DND-41 (cell line): ENCODE measurements around the gene ARHGEF7.

Experiments
- ATAC-seq: fragments of 200-7000 bp; cut with Tn5 transposase; 3 replicates; pipeline ENCODE4 v1.9.1; 2021; ENCODE audit warnings: low read depth; ENCODE audit not compliant: insufficient read depth
- DNase-seq: peaks from one replicate; pipeline ENCODE4 v3.0.0-alpha.2; 2020
- H2AFZ ChIP-seq: 2 replicates; pipeline ENCODE4 v1.6.0; 2012; ENCODE audit warnings: low read depth, low read length
- H3K27ac ChIP-seq: 2 replicates; pipeline ENCODE4 v1.5.1; 2012; ENCODE audit warnings: low read length, inconsistent platforms
- H3K27me3 ChIP-seq: fragments of 200-600 bp; sonication (generic); 2 replicates; pipeline ENCODE4 v1.6.0; 2012; ENCODE audit warnings: low read length, mild to moderate bottlenecking, inconsistent platforms; ENCODE audit not compliant: insufficient read depth, poor library complexity
- H3K36me3 ChIP-seq: 2 replicates; pipeline ENCODE4 v1.5.1; 2012; ENCODE audit warnings: low read length, inconsistent platforms; ENCODE audit not compliant: insufficient read depth
- H3K4me1 ChIP-seq: 2 replicates; pipeline ENCODE4 v1.5.1; 2012; ENCODE audit warnings: mild to moderate bottlenecking, low read length; ENCODE audit not compliant: insufficient read depth
- H3K4me2 ChIP-seq: 2 replicates; pipeline ENCODE4 v1.6.0; 2012; ENCODE audit warnings: mild to moderate bottlenecking, moderate library complexity, low read length, inconsistent platforms; ENCODE audit not compliant: insufficient read depth
- H3K4me3 ChIP-seq, 2 experiments: fragments of 200-600 bp in 1 of 2; shearing (Covaris generic) in 1 of 2; 2 replicates each; pipeline ENCODE4 v1.5.1; 2012 to 2016; ENCODE audit warnings: inconsistent platforms in 2 of 2, low read length in 2 of 2, mild to moderate bottlenecking in 2 of 2, low read depth in 1 of 2, moderate library complexity in 1 of 2
- H3K79me2 ChIP-seq: 2 replicates; pipeline ENCODE4 v1.6.0; 2012; ENCODE audit warnings: low read length, inconsistent platforms; ENCODE audit not compliant: insufficient read depth
- H3K9ac ChIP-seq: 2 replicates; pipeline ENCODE4 v1.6.0; 2012; ENCODE audit warnings: low read depth, mild to moderate bottlenecking, inconsistent platforms, low read length, moderate library complexity
- H3K9me3 ChIP-seq: 2 replicates; pipeline ENCODE4 v1.5.1; 2012; ENCODE audit warnings: low read length, moderate library complexity, mild to moderate bottlenecking, inconsistent platforms; ENCODE audit not compliant: insufficient read depth, severe bottlenecking
- H4K20me1 ChIP-seq: 2 replicates; pipeline ENCODE4 v1.6.0; 2012; ENCODE audit warnings: low read length; ENCODE audit not compliant: insufficient read depth
- EZH2 ChIP-seq: IDR thresholded peaks from 3 replicates; pipeline ENCODE4 v1.6.1; 2012; ENCODE audit warnings: borderline replicate concordance, low read depth, mild to moderate bottlenecking, moderate library complexity, low read length, inconsistent platforms; ENCODE audit not compliant: severe bottlenecking
- TF ChIP-seq, protein P1 (sequence below): IDR thresholded peaks from 2 replicates; pipeline ENCODE4 v1.5.1; 2012; ENCODE audit warnings: borderline replicate concordance, low read length, moderate library complexity, mild to moderate bottlenecking; ENCODE audit not compliant: poor library complexity, severe bottlenecking; ENCODE audit errors: extremely low read depth

The ARHGEF7 gene

DNA sequence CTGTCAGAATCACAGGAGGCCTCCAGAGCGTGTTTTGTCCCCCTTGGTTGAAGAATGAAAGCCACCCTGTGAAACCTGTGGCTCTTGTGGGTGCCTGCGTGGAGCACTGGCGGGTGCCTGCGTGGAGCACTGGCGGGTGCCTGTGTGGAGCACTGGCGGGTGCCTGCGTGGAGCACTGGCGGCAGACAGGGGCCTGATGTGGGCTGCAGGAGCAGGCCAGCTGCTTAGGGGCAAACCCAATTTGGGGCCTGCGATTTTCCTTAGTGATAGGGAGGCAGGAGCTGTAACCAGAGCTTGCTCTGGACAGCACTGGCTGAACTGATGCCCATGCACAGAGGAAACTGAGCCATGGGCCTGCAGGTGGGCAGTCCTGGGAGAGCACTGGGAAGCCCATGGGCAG, 24.3 kb downstream of the ARHGEF7 start:
- H3K4me2 ChIP-seq = no peak overlapping the region
- no peak overlapping the region for H3K27ac ChIP-seq
- ATAC-seq (no peak), DNase-seq (no peak)
- H3K4me3 ChIP-seq = no peak overlapping the region
- no peak overlapping the region for H3K9ac ChIP-seq
- peaks cover 5% of the 10 kb centered on the region for H3K27me3 ChIP-seq
- no peaks in the 10 kb centered on the region for H3K4me1 ChIP-seq
- no peaks in the 10 kb centered on the region for H3K9me3 ChIP-seq
- no peak for TF ChIP-seq EZH2
- TF ChIP-seq, protein P1, sequence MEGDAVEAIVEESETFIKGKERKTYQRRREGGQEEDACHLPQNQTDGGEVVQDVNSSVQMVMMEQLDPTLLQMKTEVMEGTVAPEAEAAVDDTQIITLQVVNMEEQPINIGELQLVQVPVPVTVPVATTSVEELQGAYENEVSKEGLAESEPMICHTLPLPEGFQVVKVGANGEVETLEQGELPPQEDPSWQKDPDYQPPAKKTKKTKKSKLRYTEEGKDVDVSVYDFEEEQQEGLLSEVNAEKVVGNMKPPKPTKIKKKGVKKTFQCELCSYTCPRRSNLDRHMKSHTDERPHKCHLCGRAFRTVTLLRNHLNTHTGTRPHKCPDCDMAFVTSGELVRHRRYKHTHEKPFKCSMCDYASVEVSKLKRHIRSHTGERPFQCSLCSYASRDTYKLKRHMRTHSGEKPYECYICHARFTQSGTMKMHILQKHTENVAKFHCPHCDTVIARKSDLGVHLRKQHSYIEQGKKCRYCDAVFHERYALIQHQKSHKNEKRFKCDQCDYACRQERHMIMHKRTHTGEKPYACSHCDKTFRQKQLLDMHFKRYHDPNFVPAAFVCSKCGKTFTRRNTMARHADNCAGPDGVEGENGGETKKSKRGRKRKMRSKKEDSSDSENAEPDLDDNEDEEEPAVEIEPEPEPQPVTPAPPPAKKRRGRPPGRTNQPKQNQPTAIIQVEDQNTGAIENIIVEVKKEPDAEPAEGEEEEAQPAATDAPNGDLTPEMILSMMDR = no peak
- no peaks in the 10 kb centered on the region for H4K20me1 ChIP-seq
- no peaks in the 10 kb centered on the region for H3K36me3 ChIP-seq
- no peak overlapping the region for H2AFZ ChIP-seq
- H3K79me2 ChIP-seq = no peaks in the 10 kb centered on the region

DNA sequence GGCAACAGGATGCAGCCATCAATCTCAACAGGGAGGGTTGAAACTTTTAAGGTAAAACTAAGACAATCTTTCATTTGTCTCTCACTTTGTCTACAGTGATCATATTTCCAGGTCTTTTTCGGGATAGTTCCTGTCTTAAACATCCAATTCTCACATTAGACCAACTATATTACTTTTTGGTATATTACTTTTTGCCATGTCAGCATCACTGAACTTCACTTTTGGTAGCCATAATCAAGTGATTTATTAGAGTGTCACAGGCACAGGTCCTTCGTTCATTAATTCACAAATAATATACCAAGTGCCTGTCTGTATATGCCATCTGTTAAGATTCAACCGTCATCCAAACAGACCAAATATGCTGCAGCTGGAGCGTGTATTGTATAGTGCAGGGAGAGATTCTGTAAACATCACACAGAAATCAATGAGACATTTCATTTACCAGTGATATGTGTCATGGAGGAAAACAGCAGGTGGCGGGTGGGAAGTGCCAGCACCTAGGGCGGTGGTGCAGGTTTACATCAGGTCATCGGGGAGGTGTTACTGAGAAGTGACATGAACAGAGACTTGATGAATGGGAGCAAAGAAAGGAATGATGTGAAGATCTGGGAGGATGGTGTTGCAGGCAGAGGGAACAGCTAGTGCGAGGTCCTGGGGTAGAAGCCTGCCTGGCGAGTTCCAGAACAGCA, 24.9 kb downstream of the ARHGEF7 start:
- no peak overlapping the region for H3K9ac ChIP-seq
- no peak overlapping the region for H3K4me3 ChIP-seq
- no peak for TF ChIP-seq EZH2
- TF ChIP-seq, protein P1 = no peak
- no peaks in the 10 kb centered on the region for H3K79me2 ChIP-seq
- no peaks in the 10 kb centered on the region for H3K4me1 ChIP-seq
- ATAC-seq (no peak), DNase-seq (no peak)
- no peak overlapping the region for H3K4me2 ChIP-seq
- no peaks in the 10 kb centered on the region for H3K9me3 ChIP-seq
- H3K27me3 ChIP-seq = peaks cover 5% of the 10 kb centered on the region
- no peaks in the 10 kb centered on the region for H4K20me1 ChIP-seq
- H3K27ac ChIP-seq = no peak overlapping the region
- H2AFZ ChIP-seq = no peak overlapping the region
- H3K36me3 ChIP-seq = no peaks in the 10 kb centered on the region

DNA sequence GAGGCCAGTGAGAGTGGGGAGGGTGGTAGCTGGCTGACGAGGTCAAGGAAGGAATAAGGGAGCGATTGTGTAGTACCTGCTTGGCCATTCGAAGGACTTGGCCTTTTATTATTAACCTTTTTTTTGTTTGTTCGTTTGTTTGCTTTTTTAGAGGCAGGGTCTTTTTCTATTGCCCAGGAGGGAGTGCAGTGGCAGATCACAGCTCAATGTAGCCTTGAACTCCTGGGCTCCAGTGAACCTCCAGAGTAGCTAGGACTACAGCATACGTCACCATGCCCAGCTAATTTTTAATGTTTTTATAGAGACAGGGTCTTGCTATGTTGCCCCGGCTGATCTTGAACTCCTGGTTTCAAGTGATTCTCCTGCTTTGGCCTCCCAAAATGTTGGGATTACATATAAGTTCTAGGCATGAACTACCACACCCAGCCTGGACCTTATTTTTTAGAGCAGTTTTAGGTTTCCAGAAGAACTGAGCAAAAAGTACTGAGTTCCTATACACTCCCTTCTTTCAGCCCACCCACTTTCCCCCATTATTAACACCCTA, 25.5 kb downstream of the ARHGEF7 start:
- H3K36me3 ChIP-seq = no peaks in the 10 kb centered on the region
- ATAC-seq (no peak), DNase-seq (no peak)
- H3K27me3 ChIP-seq = peaks cover 5% of the 10 kb centered on the region
- no peaks in the 10 kb centered on the region for H3K9me3 ChIP-seq
- no peak overlapping the region for H3K4me3 ChIP-seq
- H3K4me1 ChIP-seq = no peaks in the 10 kb centered on the region
- no peaks in the 10 kb centered on the region for H3K79me2 ChIP-seq
- H2AFZ ChIP-seq = no peak overlapping the region
- H4K20me1 ChIP-seq = no peaks in the 10 kb centered on the region
- TF ChIP-seq EZH2 = no peak
- TF ChIP-seq, protein P1 = no peak
- H3K27ac ChIP-seq = no peak overlapping the region
- no peak overlapping the region for H3K9ac ChIP-seq
- no peak overlapping the region for H3K4me2 ChIP-seq
